Neuronal stem cell (in vitro differentiated cells): Measurements from ENCODE around the gene P2RX7.

Experiments
- DNase-seq: peaks from one replicate; pipeline ENCODE4 v3.0.0-alpha.2; 2013; ENCODE audit warnings: low spot score
- H2AFZ ChIP-seq: one replicate; pipeline ENCODE4 v1.6.1; 2013; ENCODE audit warnings: mild to moderate bottlenecking, low read length, inconsistent platforms
- H2AK5ac ChIP-seq: 2 replicates; pipeline ENCODE4 v1.6.1; 2013; ENCODE audit warnings: low read depth, mild to moderate bottlenecking, inconsistent platforms, low read length, moderate library complexity, mixed read lengths
- H2BK120ac ChIP-seq: 2 replicates; pipeline ENCODE4 v1.6.1; 2013; ENCODE audit warnings: low read depth, mild to moderate bottlenecking, inconsistent platforms, low read length, moderate library complexity, mixed read lengths
- H2BK12ac ChIP-seq: one replicate; pipeline ENCODE4 v1.6.1; 2013; ENCODE audit warnings: low read length, inconsistent platforms
- H2BK15ac ChIP-seq: 2 replicates; pipeline ENCODE4 v1.6.1; 2013; ENCODE audit warnings: mild to moderate bottlenecking, low read length, inconsistent platforms, mixed read lengths
- H2BK5ac ChIP-seq: one replicate; pipeline ENCODE4 v1.6.1; 2013; ENCODE audit warnings: inconsistent platforms, mild to moderate bottlenecking, low read length, moderate library complexity
- H3K14ac ChIP-seq: one replicate; pipeline ENCODE4 v1.6.1; 2013; ENCODE audit warnings: low read length, inconsistent platforms
- H3K18ac ChIP-seq: 2 replicates; pipeline ENCODE4 v1.6.1; 2013; ENCODE audit warnings: low read length, inconsistent platforms
- H3K23ac ChIP-seq: 2 replicates; pipeline ENCODE4 v1.6.1; 2013; ENCODE audit warnings: low read depth, mild to moderate bottlenecking, mixed read lengths, low read length, inconsistent platforms; ENCODE audit not compliant: poor library complexity
- H3K27ac ChIP-seq: replicated peaks from 3 replicates; pipeline ENCODE4 v1.5.1; 2013; ENCODE audit warnings: low read length, inconsistent platforms
- H3K27me3 ChIP-seq, 3 experiments: 2 replicates each; pipeline ENCODE4 v1.6.1; 2013; ENCODE audit warnings: low read length in 3 of 3, mild to moderate bottlenecking in 2 of 3, inconsistent platforms in 1 of 3, low read depth in 1 of 3, mixed read lengths in 1 of 3, moderate library complexity in 1 of 3; ENCODE audit not compliant: control insufficient read depth in 3 of 3, insufficient read depth in 3 of 3
- H3K36me3 ChIP-seq, 2 donors: replicated peaks in 1 of 2; 2 replicates each; pipeline ENCODE4 v1.6.1; 2013; ENCODE audit warnings: low read length in 2 of 2; ENCODE audit not compliant: control insufficient read depth in 2 of 2, insufficient read depth in 2 of 2
- H3K4ac ChIP-seq: 2 replicates; pipeline ENCODE4 v1.6.1; 2013; ENCODE audit warnings: inconsistent platforms, mild to moderate bottlenecking, low read length, moderate library complexity
- H3K4me1 ChIP-seq, 2 donors: 1 replicate in 1 of 2; 2 replicates in 1 of 2; pipeline ENCODE4 v1.6.1; 2013; ENCODE audit warnings: low read length in 2 of 2, low read depth in 1 of 2; ENCODE audit not compliant: control insufficient read depth in 2 of 2, insufficient read depth in 1 of 2
- H3K4me2 ChIP-seq: one replicate; pipeline ENCODE4 v1.6.1; 2013; ENCODE audit warnings: mild to moderate bottlenecking, low read length, inconsistent platforms; ENCODE audit not compliant: insufficient read depth, poor library complexity, severe bottlenecking
- H3K4me3 ChIP-seq, 2 donors: 2 replicates each; pipeline ENCODE4 v1.5.1; 2013; ENCODE audit warnings: low read length in 2 of 2, mild to moderate bottlenecking in 2 of 2, inconsistent platforms in 1 of 2, moderate library complexity in 1 of 2
- H3K79me1 ChIP-seq: one replicate; pipeline ENCODE4 v1.6.1; 2013; ENCODE audit warnings: low read depth, mild to moderate bottlenecking, inconsistent platforms, low read length, moderate library complexity
- H3K9ac ChIP-seq: one replicate; pipeline ENCODE4 v1.6.1; 2013; ENCODE audit warnings: mild to moderate bottlenecking, low read depth, low read length, inconsistent platforms; ENCODE audit not compliant: poor library complexity
- H3K9me3 ChIP-seq, 2 donors: replicated peaks in 1 of 2; 2 replicates each; pipeline versions ENCODE3 to v1.6.1; 2013; ENCODE audit warnings: low read length in 2 of 2, mild to moderate bottlenecking in 2 of 2, inconsistent platforms in 1 of 2, low read depth in 1 of 2, mixed read lengths in 1 of 2, moderate library complexity in 1 of 2; ENCODE audit not compliant: control insufficient read depth in 2 of 2, insufficient read depth in 1 of 2
- H4K8ac ChIP-seq: one replicate; pipeline ENCODE4 v1.6.1; 2013; ENCODE audit warnings: low read depth, mild to moderate bottlenecking, inconsistent platforms, low read length, moderate library complexity
- H4K91ac ChIP-seq: one replicate; pipeline ENCODE4 v1.6.1; 2013; ENCODE audit warnings: low read length, low read depth, mild to moderate bottlenecking, inconsistent platforms; ENCODE audit not compliant: poor library complexity
- WGBS, 2 donors: extraction: QIAGEN DNeasy Blood & Tissue Kit; methylation state at CpG; one replicate each; pipeline ENCODE4 v1.1.7; 2013; ENCODE audit warnings: missing lambda C conversion rate in 2 of 2, mixed read lengths in 1 of 2; ENCODE audit not compliant: insufficient read length in 2 of 2, insufficient replicate concordance in 1 of 2; ENCODE audit errors: extremely low coverage in 2 of 2; 5-methylcytosine and 5-hydroxymethylcytosine counted together

The P2RX7 gene

GRCh38 chr12:121117226-121117777 is 15.4 kb upstream of the P2RX7 start:
- Histone ChIP-seq H3K9me3 (no peaks in the 10 kb centered on the region), H3K23ac (no peak overlapping the region), H3K18ac (no peak overlapping the region), H3K27ac (no peak overlapping the region), H3K27me3 (peaks cover 0 to 5% (median 0%) of the 10 kb centered on the region in 3 experiments), H3K4me3 (no peak overlapping the region), H3K4me2 (no peak overlapping the region), H2BK5ac (no peak overlapping the region), H2AK5ac (no peak overlapping the region), H3K79me1 (no peaks in the 10 kb centered on the region), H2BK15ac (no peak overlapping the region), H3K36me3 (no peaks in the 10 kb centered on the region), H2BK12ac (no peak overlapping the region), H3K4me1 (no peaks in the 10 kb centered on the region), H3K9ac (no peak overlapping the region), H3K14ac (no peak overlapping the region), H4K91ac (no peak overlapping the region), H2AFZ (no peak overlapping the region), H2BK120ac (no peak overlapping the region), H3K4ac (no peak overlapping the region), H4K8ac (no peak overlapping the region)
- DNase-seq = no peak
- no CpG with 5 or more reads among the region's 4 CpGs for WGBS, 2 donors

GRCh38 chr12:121120323-121120722 is 12.4 kb upstream of the P2RX7 start:
- no peak overlapping the region for H2BK5ac ChIP-seq
- H3K4me2 ChIP-seq = no peak overlapping the region
- H3K14ac ChIP-seq = no peak overlapping the region
- no peak overlapping the region for H2BK120ac ChIP-seq
- no peak overlapping the region for H4K8ac ChIP-seq
- H3K18ac ChIP-seq = no peak overlapping the region
- no peak overlapping the region for H3K4me3 ChIP-seq
- no peak overlapping the region for H2AFZ ChIP-seq
- no peak overlapping the region for H3K27ac ChIP-seq
- no peak overlapping the region for H3K9ac ChIP-seq
- no peaks in the 10 kb centered on the region for H3K79me1 ChIP-seq
- no CpG with 5 or more reads among the region's 6 CpGs for WGBS, 2 donors
- no peaks in the 10 kb centered on the region for H3K9me3 ChIP-seq
- no peak overlapping the region for H4K91ac ChIP-seq
- no peak overlapping the region for H3K4ac ChIP-seq
- no peak overlapping the region for H2BK15ac ChIP-seq
- no peak for DNase-seq
- H3K27me3 ChIP-seq = peaks cover 0 to 5% (median 0%) of the 10 kb centered on the region in 3 experiments
- no peak overlapping the region for H2BK12ac ChIP-seq
- no peak overlapping the region for H2AK5ac ChIP-seq
- H3K36me3 ChIP-seq = no peaks in the 10 kb centered on the region
- H3K23ac ChIP-seq = no peak overlapping the region
- no peaks in the 10 kb centered on the region for H3K4me1 ChIP-seq

- Histone ChIP-seq H3K23ac (no peak overlapping the region), H2BK5ac (no peak overlapping the region), H3K9ac (no peak overlapping the region), H2AK5ac (no peak overlapping the region), H3K9me3 (peaks cover 0 to under 1% of the 10 kb centered on the region in 2 donors), H2BK12ac (no peak overlapping the region), H2BK120ac (no peak overlapping the region), H3K14ac (no peak overlapping the region), H4K91ac (no peak overlapping the region), H2AFZ (no peak overlapping the region), H3K36me3 (no peaks in the 10 kb centered on the region), H2BK15ac (no peak overlapping the region), H3K79me1 (no peaks in the 10 kb centered on the region), H3K4me1 (no peaks in the 10 kb centered on the region), H3K4ac (no peak overlapping the region), H3K4me3 (no peak overlapping the region), H3K18ac (peak overlapping the region; percentile 52), H3K27ac (no peak overlapping the region), H4K8ac (no peak overlapping the region), H3K27me3 (peaks cover 0 to 5% (median 0%) of the 10 kb centered on the region in 3 experiments), H3K4me2 (no peak overlapping the region)
- DNase-seq = no peak
- WGBS, 2 donors = no CpG with 5 or more reads among the region's 8 CpGs
Observed at GRCh38 chr12:121120989-121121755, 11.5 kb upstream of the P2RX7 start.

- no peak overlapping the region for H2AK5ac ChIP-seq
- no peak overlapping the region for H2BK12ac ChIP-seq
- no peak overlapping the region for H3K9ac ChIP-seq
- H3K4me3 ChIP-seq = peak overlapping the region in 1 of 2 donors; percentile 48
- no peak overlapping the region for H3K27ac ChIP-seq
- H2AFZ ChIP-seq = no peak overlapping the region
- H3K4me1 ChIP-seq = no peaks in the 10 kb centered on the region
- H3K27me3 ChIP-seq = peaks cover 0 to 5% (median 0%) of the 10 kb centered on the region in 3 experiments
- H4K91ac ChIP-seq = no peak overlapping the region
- no peak overlapping the region for H2BK120ac ChIP-seq
- WGBS, 2 donors = no CpG with 5 or more reads among the region's 4 CpGs
- peaks cover 0 to 1% of the 10 kb centered on the region in 2 donors for H3K9me3 ChIP-seq
- no peak overlapping the region for H2BK5ac ChIP-seq
- no peak overlapping the region for H3K4me2 ChIP-seq
- H2BK15ac ChIP-seq = no peak overlapping the region
- H3K23ac ChIP-seq = no peak overlapping the region
- H3K4ac ChIP-seq = no peak overlapping the region
- DNase-seq = no peak
- no peak overlapping the region for H3K14ac ChIP-seq
- H3K18ac ChIP-seq = no peak overlapping the region
- no peaks in the 10 kb centered on the region for H3K79me1 ChIP-seq
- no peak overlapping the region for H4K8ac ChIP-seq
- H3K36me3 ChIP-seq = no peaks in the 10 kb centered on the region
Observed at GRCh38 chr12:121121805-121122204, 10.9 kb upstream of the P2RX7 start.
